Mesenchymal stem cell (in vitro differentiated cells and primary cell): Measurements from ENCODE around the gene EGFR.
A peak's percentile ranks its signal among the peaks of the same experiment; 100 is the strongest.

Source experiments
- DNase-seq: peaks from one replicate; pipeline ENCODE4 v3.0.0-alpha.2; 2013
- H2AFZ ChIP-seq: one replicate; pipeline ENCODE4 v1.6.1; 2013; ENCODE audit warnings: low read depth, mild to moderate bottlenecking, control low read depth, inconsistent platforms, low read length, moderate library complexity
- H2AK5ac ChIP-seq: 2 replicates; pipeline ENCODE4 v1.6.1; 2013; ENCODE audit warnings: low read length, moderate library complexity, mild to moderate bottlenecking, inconsistent platforms; ENCODE audit not compliant: severe bottlenecking
- H2BK120ac ChIP-seq: one replicate; pipeline ENCODE4 v1.6.1; 2013; ENCODE audit warnings: low read depth, mild to moderate bottlenecking, inconsistent platforms, low read length, moderate library complexity
- H2BK12ac ChIP-seq, 2 experiments: one replicate each; pipeline ENCODE4 v1.6.1; 2013; ENCODE audit warnings: inconsistent platforms in 2 of 2, low read length in 2 of 2, mild to moderate bottlenecking in 2 of 2, moderate library complexity in 2 of 2, control low read depth in 1 of 2
- H2BK15ac ChIP-seq: one replicate; pipeline ENCODE4 v1.6.1; 2013; ENCODE audit warnings: mild to moderate bottlenecking, low read depth, inconsistent platforms; ENCODE audit not compliant: poor library complexity, severe bottlenecking
- H2BK5ac ChIP-seq: 2 replicates; pipeline ENCODE4 v1.6.1; 2013; ENCODE audit warnings: low read depth, mild to moderate bottlenecking, low read length, control low read depth, inconsistent platforms; ENCODE audit not compliant: poor library complexity, severe bottlenecking
- H3K14ac ChIP-seq, 2 experiments: one replicate each; pipeline ENCODE4 v1.6.1; 2013; ENCODE audit warnings: inconsistent platforms in 2 of 2, low read length in 2 of 2, control low read depth in 1 of 2, mild to moderate bottlenecking in 1 of 2, moderate library complexity in 1 of 2
- H3K18ac ChIP-seq, 2 experiments: one replicate each; pipeline ENCODE4 v1.6.1; 2013; ENCODE audit warnings: inconsistent platforms in 2 of 2, low read length in 2 of 2, control low read depth in 1 of 2, low read depth in 1 of 2, mild to moderate bottlenecking in 1 of 2
- H3K23ac ChIP-seq, 2 experiments: one replicate each; pipeline ENCODE4 v1.6.1; 2013; ENCODE audit warnings: inconsistent platforms in 2 of 2, low read length in 2 of 2, mild to moderate bottlenecking in 2 of 2, moderate library complexity in 2 of 2, control low read depth in 1 of 2
- H3K27ac ChIP-seq: 2 replicates; pipeline ENCODE4 v1.5.1; 2013; ENCODE audit warnings: mild to moderate bottlenecking, moderate library complexity, low read length, control low read depth, inconsistent platforms; ENCODE audit not compliant: poor library complexity, severe bottlenecking
- H3K27me3 ChIP-seq, 2 experiments: 2 replicates each; pipeline versions ENCODE4 v1.6.1 to v1.7.0; 2013; ENCODE audit warnings: low read length in 2 of 2, mild to moderate bottlenecking in 2 of 2, moderate library complexity in 2 of 2, control low read depth in 1 of 2, inconsistent platforms in 1 of 2; ENCODE audit not compliant: control insufficient read depth in 1 of 2, insufficient read depth in 1 of 2
- H3K36me3 ChIP-seq, 2 experiments: 2 replicates each; pipeline versions ENCODE4 v1.6.1 to v1.7.0; 2013; ENCODE audit warnings: low read length in 2 of 2, control low read depth in 1 of 2, inconsistent platforms in 1 of 2, low read depth in 1 of 2, mild to moderate bottlenecking in 1 of 2; ENCODE audit not compliant: insufficient read depth in 2 of 2, control insufficient read depth in 1 of 2
- H3K4ac ChIP-seq, 2 experiments: one replicate each; pipeline ENCODE4 v1.6.1; 2013; ENCODE audit warnings: inconsistent platforms in 2 of 2, low read length in 2 of 2, mild to moderate bottlenecking in 2 of 2, moderate library complexity in 2 of 2, control low read depth in 1 of 2, low read depth in 1 of 2
- H3K4me1 ChIP-seq: 2 replicates; pipeline ENCODE4 v1.6.1; 2013; ENCODE audit warnings: low read depth, low read length, control low read depth; ENCODE audit not compliant: control insufficient read depth, insufficient read depth
- H3K4me2 ChIP-seq: 2 replicates; pipeline ENCODE4 v1.6.1; 2013; ENCODE audit warnings: low read length, mild to moderate bottlenecking, inconsistent platforms; ENCODE audit not compliant: poor library complexity, severe bottlenecking
- H3K4me3 ChIP-seq, 2 experiments: 2 replicates each; pipeline versions ENCODE4 v1.5.1 to v1.7.0; 2013; ENCODE audit warnings: low read length in 2 of 2, mild to moderate bottlenecking in 2 of 2, control low read depth in 1 of 2, low read depth in 1 of 2; ENCODE audit not compliant: insufficient read depth in 1 of 2
- H3K79me1 ChIP-seq: replicated peaks from 2 replicates; pipeline ENCODE4 v1.6.1; 2013; ENCODE audit warnings: mild to moderate bottlenecking, control low read depth, low read length, inconsistent platforms; ENCODE audit not compliant: poor library complexity, severe bottlenecking
- H3K9ac ChIP-seq: 2 replicates; pipeline ENCODE4 v1.7.0; 2013; ENCODE audit warnings: mild to moderate bottlenecking, low read length, moderate library complexity
- H3K9me3 ChIP-seq: 2 replicates; pipeline ENCODE4 v1.7.0; 2013; ENCODE audit warnings: mild to moderate bottlenecking, low read length; ENCODE audit not compliant: control insufficient read depth
- H4K8ac ChIP-seq: one replicate; pipeline ENCODE4 v1.6.1; 2013; ENCODE audit warnings: inconsistent platforms, mild to moderate bottlenecking, low read length, moderate library complexity
- H4K91ac ChIP-seq: one replicate; pipeline ENCODE4 v1.6.1; 2013; ENCODE audit warnings: mild to moderate bottlenecking, low read length, inconsistent platforms
- WGBS: methylation state at CpG from one replicate; pipeline ENCODE4 v1.1.7; 2013; ENCODE audit warnings: mixed read lengths; 5-methylcytosine and 5-hydroxymethylcytosine counted together

EGFR gene

GRCh38 chr7:55070271-55070743, 51.5 kb downstream of the EGFR start:
- H2BK15ac ChIP-seq, result no peak overlapping the region
- no peak overlapping the region for H4K91ac ChIP-seq
- H3K9ac ChIP-seq, result peak overlapping the region; percentile 90
- H2BK12ac ChIP-seq, result no peak overlapping the region
- H3K4ac ChIP-seq, result no peak overlapping the region
- peaks cover 9% of the 10 kb centered on the region for H3K79me1 ChIP-seq
- no peak overlapping the region for H3K23ac ChIP-seq
- H3K27ac ChIP-seq, result peak overlapping the region; percentile 61
- H3K4me1 ChIP-seq, result peaks cover 42% of the 10 kb centered on the region
- no peak overlapping the region for H3K14ac ChIP-seq
- H3K4me2 ChIP-seq, result no peak overlapping the region
- H4K8ac ChIP-seq, result no peak overlapping the region
- no peak overlapping the region for H3K4me3 ChIP-seq
- H3K18ac ChIP-seq, result no peak overlapping the region
- H2BK5ac ChIP-seq, result no peak overlapping the region
- no peaks in the 10 kb centered on the region for H3K27me3 ChIP-seq
- no peak for DNase-seq
- 93% methylated on average over 9 of the region's 9 CpGs for WGBS
- no peaks in the 10 kb centered on the region for H3K9me3 ChIP-seq
- no peak overlapping the region for H2BK120ac ChIP-seq
- H2AK5ac ChIP-seq, result peak overlapping the region; percentile 54
- H3K36me3 ChIP-seq, result peaks cover 0 to 15% of the 10 kb centered on the region in 2 experiments
- no peak overlapping the region for H2AFZ ChIP-seq

GRCh38 chr7:55070854-55071253, 52.0 kb downstream of the EGFR start:
- 97% methylated on average over 7 of the region's 8 CpGs for WGBS
- H3K36me3 ChIP-seq, result peaks cover 0 to 15% of the 10 kb centered on the region in 2 experiments
- H2BK120ac ChIP-seq, result no peak overlapping the region
- peaks cover 12% of the 10 kb centered on the region for H3K79me1 ChIP-seq
- H3K4me3 ChIP-seq, result no peak overlapping the region
- H4K8ac ChIP-seq, result no peak overlapping the region
- no peak overlapping the region for H3K14ac ChIP-seq
- peak overlapping the region; percentile 90 for H3K9ac ChIP-seq
- no peak for DNase-seq
- no peak overlapping the region for H3K4ac ChIP-seq
- H3K18ac ChIP-seq, result peak overlapping the region; percentile 28 to 49
- peaks cover 44% of the 10 kb centered on the region for H3K4me1 ChIP-seq
- H3K4me2 ChIP-seq, result no peak overlapping the region
- H4K91ac ChIP-seq, result peak overlapping the region; percentile 80
- no peak overlapping the region for H3K23ac ChIP-seq
- peak overlapping the region; percentile 68 for H2BK5ac ChIP-seq
- H2BK12ac ChIP-seq, result peak overlapping the region; percentile 71 to 72
- H2AK5ac ChIP-seq, result peak overlapping the region; percentile 96
- no peak overlapping the region for H3K27ac ChIP-seq
- H3K9me3 ChIP-seq, result no peaks in the 10 kb centered on the region
- no peak overlapping the region for H2AFZ ChIP-seq
- no peaks in the 10 kb centered on the region for H3K27me3 ChIP-seq
- H2BK15ac ChIP-seq, result no peak overlapping the region

GRCh38 chr7:55071411-55072175, 52.8 kb downstream of the EGFR start:
- 91% methylated on average over 4 of the region's 7 CpGs for WGBS
- Histone ChIP-seq H3K4me1 (peaks cover 38% of the 10 kb centered on the region), H2BK12ac (peak overlapping the region in 1 of 2 experiments; percentile 41), H4K8ac (peak overlapping the region; percentile 27), H3K4me3 (no peak overlapping the region), H3K79me1 (peaks cover 13% of the 10 kb centered on the region), H3K9ac (peak overlapping the region; percentile 90), H3K18ac (no peak overlapping the region), H3K14ac (no peak overlapping the region), H3K36me3 (peaks cover 0 to 15% of the 10 kb centered on the region in 2 experiments), H3K27ac (no peak overlapping the region), H3K4me2 (no peak overlapping the region), H2BK15ac (peak overlapping the region; percentile 33), H2AFZ (no peak overlapping the region), H2BK5ac (no peak overlapping the region), H3K27me3 (no peaks in the 10 kb centered on the region), H2AK5ac (peak overlapping the region; percentile 96), H3K9me3 (no peaks in the 10 kb centered on the region), H3K4ac (no peak overlapping the region), H4K91ac (no peak overlapping the region), H3K23ac (no peak overlapping the region), H2BK120ac (no peak overlapping the region)
- peak; percentile 55 for DNase-seq

- Histone ChIP-seq H3K14ac (no peak overlapping the region), H3K79me1 (peaks cover 10% of the 10 kb centered on the region), H2BK120ac (no peak overlapping the region), H2BK5ac (no peak overlapping the region), H3K27me3 (no peaks in the 10 kb centered on the region), H3K4me2 (no peak overlapping the region), H3K27ac (no peak overlapping the region), H2AFZ (no peak overlapping the region), H2BK12ac (peak overlapping the region in 1 of 2 experiments; percentile 42), H2BK15ac (no peak overlapping the region), H4K91ac (peak overlapping the region; percentile 55), H3K4me3 (no peak overlapping the region), H3K4me1 (peaks cover 32% of the 10 kb centered on the region), H2AK5ac (peak overlapping the region; percentile 43), H3K23ac (no peak overlapping the region), H4K8ac (peak overlapping the region; percentile 20), H3K36me3 (peaks cover 0 to 10% of the 10 kb centered on the region in 2 experiments), H3K4ac (no peak overlapping the region), H3K9me3 (no peaks in the 10 kb centered on the region), H3K18ac (no peak overlapping the region), H3K9ac (peak overlapping the region; percentile 90)
- 73% methylated on average over 4 of the region's 4 CpGs for WGBS
- DNase-seq, result no peak
Observed at GRCh38 chr7:55072251-55072650, 53.4 kb downstream of the EGFR start.
